Suppressor macrophage treated with lipopolysaccharide for 4 hours (primary cell): Measurements from ENCODE around the gene METTL16.

ENCODE experiments used
- DNase-seq: peaks from one replicate; pipeline ENCODE4 v3.0.0-alpha.2; 2020

The METTL16 gene

DNA sequence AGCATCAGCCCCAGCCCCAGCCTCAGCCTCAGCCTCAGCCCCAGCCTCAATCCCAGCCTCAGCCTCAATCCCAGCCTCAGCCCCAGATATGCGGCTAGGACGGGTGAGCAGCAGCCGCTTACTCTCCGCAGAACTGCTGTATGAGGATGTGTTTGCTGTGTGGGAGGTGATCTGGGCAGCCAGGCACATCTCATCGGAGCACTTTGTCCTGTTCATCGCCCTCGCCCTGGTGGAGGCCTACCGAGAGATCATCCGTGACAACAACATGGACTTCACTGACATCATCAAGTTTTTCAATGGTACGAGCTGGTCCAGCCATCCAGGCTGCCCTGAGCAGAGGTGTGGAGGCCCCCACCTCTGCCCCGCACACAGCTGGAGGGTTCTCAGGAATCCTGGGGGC is 132.8 kb downstream of the METTL16 start:
- no peak for DNase-seq

GRCh38 chr17:2377659-2378058 is 134.0 kb downstream of the METTL16 start:
- DNase-seq, result no peak

DNA sequence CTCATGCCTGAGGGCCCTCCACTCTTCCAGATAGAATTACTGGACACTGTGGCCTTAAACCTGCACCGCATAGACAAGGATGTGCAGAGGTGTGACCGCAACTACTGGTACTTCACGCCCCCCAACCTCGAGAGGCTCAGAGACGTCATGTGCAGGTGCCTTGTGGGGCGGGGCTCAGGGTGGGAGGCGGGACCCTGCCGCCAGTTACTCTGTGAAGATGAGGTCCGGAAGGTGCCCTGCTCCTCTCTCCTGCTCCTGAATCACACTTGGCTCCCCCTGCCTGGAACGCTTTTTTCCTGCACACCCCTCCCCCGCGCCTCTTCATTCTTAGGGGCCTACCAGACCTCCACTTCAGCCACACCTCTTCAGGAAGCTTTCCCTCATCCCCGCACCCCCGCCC is 135.6 kb downstream of the METTL16 start:
- no peak for DNase-seq

DNA sequence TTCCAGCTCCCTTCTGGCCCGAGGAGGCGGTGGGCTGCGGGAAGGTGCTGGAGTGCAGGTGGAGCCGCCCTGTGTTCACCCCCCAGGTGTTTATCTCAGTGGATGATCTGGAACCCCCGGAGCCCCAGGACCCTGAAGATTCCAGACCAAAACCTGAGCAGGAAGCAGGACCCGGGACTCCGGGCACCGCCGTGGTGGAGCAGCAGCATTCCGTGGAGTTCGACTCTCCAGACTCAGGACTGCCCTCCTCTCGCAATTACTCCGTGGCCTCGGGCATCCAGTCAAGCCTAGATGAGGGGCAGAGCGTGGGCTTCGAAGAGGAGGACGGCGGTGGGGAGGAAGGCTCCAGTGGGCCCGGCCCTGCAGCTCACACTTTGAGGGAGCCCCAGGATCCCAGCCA is 136.3 kb downstream of the METTL16 start:
- DNase-seq, result no peak

DNA sequence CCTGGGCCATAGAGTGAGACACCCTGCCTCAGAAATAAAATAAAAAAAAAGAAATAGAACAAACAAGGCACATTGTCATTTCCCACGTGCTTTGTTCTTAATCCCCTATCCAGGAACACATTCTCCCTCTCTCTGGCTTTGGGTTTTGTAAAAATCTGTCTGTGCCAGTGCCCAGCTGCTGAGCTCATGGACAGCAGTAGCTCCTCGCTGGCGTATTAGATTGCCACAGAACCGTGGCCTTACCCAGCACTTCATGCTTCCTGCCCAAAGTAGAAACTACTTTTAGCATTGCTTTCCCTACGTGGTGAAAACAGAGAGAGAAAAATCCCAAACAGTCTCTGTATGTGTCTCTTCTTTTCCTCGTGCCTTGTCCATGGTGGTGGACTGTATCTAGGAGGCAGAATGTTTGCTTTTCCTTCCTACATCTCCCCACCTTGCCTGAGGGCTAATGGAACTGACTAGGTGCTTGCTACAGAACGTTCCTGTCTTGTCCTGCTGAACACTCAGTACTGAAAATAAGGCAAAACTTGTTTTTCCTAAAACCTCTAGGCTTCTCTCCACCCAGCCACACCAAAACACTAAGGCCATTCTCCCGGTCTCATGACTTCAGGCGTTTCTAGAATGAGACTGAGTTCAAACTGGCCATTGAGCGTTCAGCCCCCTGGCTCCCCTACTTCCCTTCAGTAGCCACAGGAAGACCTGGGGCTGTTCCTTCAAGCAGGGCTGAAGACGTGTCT is 137.0 kb downstream of the METTL16 start:
- DNase-seq, result no peak

DNA sequence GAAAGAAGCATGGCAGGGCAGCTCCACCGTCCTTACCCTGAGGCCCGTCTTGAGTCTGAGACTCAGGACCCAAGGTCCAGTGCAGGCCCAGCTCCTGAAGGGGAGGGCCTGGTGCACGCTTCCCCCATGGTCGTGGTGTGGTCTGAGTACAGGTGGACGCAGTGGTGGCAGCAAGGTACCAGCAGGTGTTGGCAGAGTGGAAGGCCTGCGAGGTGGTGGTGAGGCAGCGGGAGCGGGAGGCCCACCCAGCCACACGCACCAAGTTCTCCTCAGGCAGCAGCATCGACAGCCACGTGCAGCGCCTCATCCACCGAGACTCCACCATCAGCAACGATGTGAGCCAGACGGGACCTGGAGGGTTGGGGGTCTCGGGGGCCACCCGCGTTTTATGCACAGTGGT is 138.5 kb downstream of the METTL16 start:
- DNase-seq, result no peak

- no peak for DNase-seq
These were observed 139.0 kb downstream of the METTL16 start for GRCh38 chr17:2372681-2373080.

- no peak for DNase-seq
These were observed 139.5 kb downstream of the METTL16 start for GRCh38 chr17:2372180-2372579.

GRCh38 chr17:2371183-2372130 is 140.2 kb downstream of the METTL16 start:
- no peak for DNase-seq

- no peak for DNase-seq
These were observed 141.5 kb downstream of the METTL16 start for GRCh38 chr17:2370211-2370589.

DNA sequence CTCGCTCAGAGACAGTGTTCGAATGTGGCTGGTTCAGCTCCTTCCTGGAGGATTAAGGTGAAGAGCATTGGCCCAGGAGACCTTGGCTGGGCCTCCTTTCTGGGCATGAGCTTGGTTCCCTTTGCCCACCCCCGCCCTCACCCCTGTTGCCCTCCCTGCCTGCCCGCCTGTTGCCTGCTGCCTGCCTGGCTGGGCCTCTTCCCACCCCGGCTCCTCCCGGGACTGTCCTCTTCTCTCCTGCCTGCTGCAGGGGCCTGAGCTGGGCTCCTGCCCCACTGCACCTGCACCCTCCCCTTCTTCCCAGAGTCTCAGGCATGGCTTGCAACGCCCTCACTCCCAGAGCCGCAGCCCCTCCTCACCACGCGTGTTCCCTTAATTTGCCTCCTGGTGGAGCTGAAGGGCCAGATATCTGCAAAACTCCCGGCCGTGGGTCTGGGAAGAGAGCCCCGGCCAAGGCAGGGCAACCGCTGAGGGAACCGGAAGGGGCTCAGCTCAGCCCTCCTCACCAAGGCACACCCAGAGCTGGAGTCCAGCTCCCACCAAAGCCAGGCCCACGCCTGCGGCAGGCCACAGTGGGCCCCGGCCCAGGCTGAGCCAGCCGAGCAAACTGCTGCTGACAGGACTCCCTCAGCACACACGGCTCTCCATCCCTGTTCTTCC is 142.0 kb downstream of the METTL16 start:
- DNase-seq, result no peak

DNA sequence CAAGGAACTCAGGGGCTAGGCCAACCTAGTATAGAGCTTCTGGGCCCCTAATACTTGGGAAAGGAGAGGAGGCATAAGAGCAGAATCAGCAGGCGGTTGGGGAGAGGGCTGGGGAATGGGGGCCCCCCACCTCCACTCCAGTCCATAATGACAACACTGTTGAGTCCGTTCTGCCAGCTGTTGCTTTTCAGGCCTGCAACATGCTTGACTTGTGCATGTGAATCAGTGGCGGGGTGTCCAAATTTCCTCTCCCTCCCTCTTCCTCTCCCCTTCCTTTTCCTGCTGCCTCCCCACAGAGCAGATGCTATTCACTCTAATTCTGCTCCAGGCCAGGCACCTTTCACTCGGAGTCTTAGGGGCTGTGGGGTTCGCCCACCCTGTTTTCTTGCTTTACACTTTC is 142.6 kb downstream of the METTL16 start:
- no peak for DNase-seq

- no peak for DNase-seq
These were observed 143.3 kb downstream of the METTL16 start for GRCh38 chr17:2368359-2368758.

GRCh38 chr17:2366747-2367494 is 144.8 kb downstream of the METTL16 start:
- DNase-seq, result no peak
